Mesenchymal stem cell (in vitro differentiated cells and primary cell): Measurements from ENCODE around the gene ABCA2.
A peak's percentile ranks its signal among the peaks of the same experiment; 100 is the strongest.

Experiments
- DNase-seq: peaks from one replicate; pipeline ENCODE4 v3.0.0-alpha.2; 2013
- H2AFZ ChIP-seq: one replicate; pipeline ENCODE4 v1.6.1; 2013; ENCODE audit warnings: low read depth, mild to moderate bottlenecking, control low read depth, inconsistent platforms, low read length, moderate library complexity
- H2AK5ac ChIP-seq: 2 replicates; pipeline ENCODE4 v1.6.1; 2013; ENCODE audit warnings: low read length, moderate library complexity, mild to moderate bottlenecking, inconsistent platforms; ENCODE audit not compliant: severe bottlenecking
- H2BK120ac ChIP-seq: one replicate; pipeline ENCODE4 v1.6.1; 2013; ENCODE audit warnings: low read depth, mild to moderate bottlenecking, inconsistent platforms, low read length, moderate library complexity
- H2BK12ac ChIP-seq, 2 experiments: one replicate each; pipeline ENCODE4 v1.6.1; 2013; ENCODE audit warnings: inconsistent platforms in 2 of 2, low read length in 2 of 2, mild to moderate bottlenecking in 2 of 2, moderate library complexity in 2 of 2, control low read depth in 1 of 2
- H2BK15ac ChIP-seq: one replicate; pipeline ENCODE4 v1.6.1; 2013; ENCODE audit warnings: mild to moderate bottlenecking, low read depth, inconsistent platforms; ENCODE audit not compliant: poor library complexity, severe bottlenecking
- H2BK5ac ChIP-seq: 2 replicates; pipeline ENCODE4 v1.6.1; 2013; ENCODE audit warnings: low read depth, mild to moderate bottlenecking, low read length, control low read depth, inconsistent platforms; ENCODE audit not compliant: poor library complexity, severe bottlenecking
- H3K14ac ChIP-seq, 2 experiments: one replicate each; pipeline ENCODE4 v1.6.1; 2013; ENCODE audit warnings: inconsistent platforms in 2 of 2, low read length in 2 of 2, control low read depth in 1 of 2, mild to moderate bottlenecking in 1 of 2, moderate library complexity in 1 of 2
- H3K18ac ChIP-seq, 2 experiments: one replicate each; pipeline ENCODE4 v1.6.1; 2013; ENCODE audit warnings: inconsistent platforms in 2 of 2, low read length in 2 of 2, control low read depth in 1 of 2, low read depth in 1 of 2, mild to moderate bottlenecking in 1 of 2
- H3K23ac ChIP-seq, 2 experiments: one replicate each; pipeline ENCODE4 v1.6.1; 2013; ENCODE audit warnings: inconsistent platforms in 2 of 2, low read length in 2 of 2, mild to moderate bottlenecking in 2 of 2, moderate library complexity in 2 of 2, control low read depth in 1 of 2
- H3K27ac ChIP-seq: 2 replicates; pipeline ENCODE4 v1.5.1; 2013; ENCODE audit warnings: mild to moderate bottlenecking, moderate library complexity, low read length, control low read depth, inconsistent platforms; ENCODE audit not compliant: poor library complexity, severe bottlenecking
- H3K27me3 ChIP-seq, 2 experiments: 2 replicates each; pipeline versions ENCODE4 v1.6.1 to v1.7.0; 2013; ENCODE audit warnings: low read length in 2 of 2, mild to moderate bottlenecking in 2 of 2, moderate library complexity in 2 of 2, control low read depth in 1 of 2, inconsistent platforms in 1 of 2; ENCODE audit not compliant: control insufficient read depth in 1 of 2, insufficient read depth in 1 of 2
- H3K36me3 ChIP-seq, 2 experiments: 2 replicates each; pipeline versions ENCODE4 v1.6.1 to v1.7.0; 2013; ENCODE audit warnings: low read length in 2 of 2, control low read depth in 1 of 2, inconsistent platforms in 1 of 2, low read depth in 1 of 2, mild to moderate bottlenecking in 1 of 2; ENCODE audit not compliant: insufficient read depth in 2 of 2, control insufficient read depth in 1 of 2
- H3K4ac ChIP-seq, 2 experiments: one replicate each; pipeline ENCODE4 v1.6.1; 2013; ENCODE audit warnings: inconsistent platforms in 2 of 2, low read length in 2 of 2, mild to moderate bottlenecking in 2 of 2, moderate library complexity in 2 of 2, control low read depth in 1 of 2, low read depth in 1 of 2
- H3K4me1 ChIP-seq: 2 replicates; pipeline ENCODE4 v1.6.1; 2013; ENCODE audit warnings: low read depth, low read length, control low read depth; ENCODE audit not compliant: control insufficient read depth, insufficient read depth
- H3K4me2 ChIP-seq: 2 replicates; pipeline ENCODE4 v1.6.1; 2013; ENCODE audit warnings: low read length, mild to moderate bottlenecking, inconsistent platforms; ENCODE audit not compliant: poor library complexity, severe bottlenecking
- H3K4me3 ChIP-seq, 2 experiments: 2 replicates each; pipeline versions ENCODE4 v1.5.1 to v1.7.0; 2013; ENCODE audit warnings: low read length in 2 of 2, mild to moderate bottlenecking in 2 of 2, control low read depth in 1 of 2, low read depth in 1 of 2; ENCODE audit not compliant: insufficient read depth in 1 of 2
- H3K79me1 ChIP-seq: replicated peaks from 2 replicates; pipeline ENCODE4 v1.6.1; 2013; ENCODE audit warnings: mild to moderate bottlenecking, control low read depth, low read length, inconsistent platforms; ENCODE audit not compliant: poor library complexity, severe bottlenecking
- H3K9ac ChIP-seq: 2 replicates; pipeline ENCODE4 v1.7.0; 2013; ENCODE audit warnings: mild to moderate bottlenecking, low read length, moderate library complexity
- H3K9me3 ChIP-seq: 2 replicates; pipeline ENCODE4 v1.7.0; 2013; ENCODE audit warnings: mild to moderate bottlenecking, low read length; ENCODE audit not compliant: control insufficient read depth
- H4K8ac ChIP-seq: one replicate; pipeline ENCODE4 v1.6.1; 2013; ENCODE audit warnings: inconsistent platforms, mild to moderate bottlenecking, low read length, moderate library complexity
- H4K91ac ChIP-seq: one replicate; pipeline ENCODE4 v1.6.1; 2013; ENCODE audit warnings: mild to moderate bottlenecking, low read length, inconsistent platforms
- WGBS: methylation state at CpG from one replicate; pipeline ENCODE4 v1.1.7; 2013; ENCODE audit warnings: mixed read lengths; 5-methylcytosine and 5-hydroxymethylcytosine counted together

ABCA2 gene

GRCh38 chr9:137044502-137045177 is 16.6 kb upstream of the ABCA2 start:
- no peaks in the 10 kb centered on the region for H3K79me1 ChIP-seq
- no peak overlapping the region for H4K8ac ChIP-seq
- H2AFZ ChIP-seq: no peak overlapping the region
- H3K4me3 ChIP-seq: peak overlapping the region in 1 of 2 experiments; percentile 82
- H3K27me3 ChIP-seq: peaks cover 21 to 54% of the 10 kb centered on the region in 2 experiments
- H3K36me3 ChIP-seq: peaks cover 4 to 22% of the 10 kb centered on the region in 2 experiments
- no peak overlapping the region for H3K27ac ChIP-seq
- H4K91ac ChIP-seq: no peak overlapping the region
- H3K4ac ChIP-seq: no peak overlapping the region
- H2BK120ac ChIP-seq: no peak overlapping the region
- H2BK5ac ChIP-seq: no peak overlapping the region
- H3K18ac ChIP-seq: no peak overlapping the region
- H2BK15ac ChIP-seq: no peak overlapping the region
- H3K9ac ChIP-seq: peak overlapping the region; percentile 59
- H2AK5ac ChIP-seq: no peak overlapping the region
- peaks cover 27% of the 10 kb centered on the region for H3K4me1 ChIP-seq
- no peak overlapping the region for H3K14ac ChIP-seq
- no peak overlapping the region for H3K4me2 ChIP-seq
- no peak overlapping the region for H2BK12ac ChIP-seq
- no peak overlapping the region for H3K23ac ChIP-seq
- no peaks in the 10 kb centered on the region for H3K9me3 ChIP-seq
- no peak for DNase-seq
- 82% methylated on average over 18 of the region's 18 CpGs for WGBS

GRCh38 chr9:137044037-137044436 is 16.0 kb upstream of the ABCA2 start:
- Histone ChIP-seq H4K8ac (no peak overlapping the region), H3K9me3 (no peaks in the 10 kb centered on the region), H3K79me1 (no peaks in the 10 kb centered on the region), H2BK5ac (no peak overlapping the region), H3K9ac (no peak overlapping the region), H3K4me1 (peaks cover 26% of the 10 kb centered on the region), H3K14ac (no peak overlapping the region), H3K27me3 (peaks cover 15 to 48% of the 10 kb centered on the region in 2 experiments), H3K4me2 (no peak overlapping the region), H3K4me3 (peak overlapping the region in 1 of 2 experiments; percentile 82), H2BK120ac (no peak overlapping the region), H3K4ac (no peak overlapping the region), H3K36me3 (peaks cover 10 to 28% of the 10 kb centered on the region in 2 experiments), H2AFZ (no peak overlapping the region), H2BK12ac (no peak overlapping the region), H3K23ac (no peak overlapping the region), H2BK15ac (no peak overlapping the region), H2AK5ac (no peak overlapping the region), H3K18ac (no peak overlapping the region), H3K27ac (no peak overlapping the region), H4K91ac (no peak overlapping the region)
- 90% methylated on average over 12 of the region's 12 CpGs for WGBS
- DNase-seq: no peak

- no peaks in the 10 kb centered on the region for H3K9me3 ChIP-seq
Measured at GRCh38 chr9:137042751-137043727, 15.0 kb upstream of the ABCA2 start.

DNA sequence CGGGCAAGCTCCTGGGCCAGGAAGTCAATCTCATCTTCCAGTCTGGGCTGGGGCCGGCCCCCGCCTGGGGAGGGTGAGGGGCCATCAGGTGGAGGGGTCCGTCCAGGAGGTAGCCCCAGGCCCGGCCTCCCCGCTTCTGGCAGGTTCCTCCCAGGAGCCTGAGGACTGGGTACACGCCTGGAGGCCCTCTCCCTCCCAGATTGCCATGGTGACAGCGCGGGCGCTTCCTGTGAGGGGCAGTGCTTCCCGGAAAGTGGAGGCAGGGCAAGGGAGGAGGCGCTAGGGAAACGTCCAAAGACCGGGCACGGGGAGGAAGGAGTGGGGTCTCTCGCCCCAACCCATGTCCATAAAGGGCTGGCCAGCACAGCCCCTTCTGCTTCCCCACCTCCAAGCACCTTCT is 13.1 kb upstream of the ABCA2 start:
- 87% methylated on average over 13 of the region's 16 CpGs for WGBS
- no peak overlapping the region for H4K8ac ChIP-seq

More at GRCh38 chr9:137042751-137043727, 15.0 kb upstream of the ABCA2 start:
- Histone ChIP-seq H2AK5ac (no peak overlapping the region), H3K4me1 (peaks cover 23% of the 10 kb centered on the region), H3K4ac (no peak overlapping the region), H2AFZ (no peak overlapping the region), H2BK12ac (no peak overlapping the region), H3K14ac (no peak overlapping the region), H3K27ac (no peak overlapping the region), H3K18ac (no peak overlapping the region), H4K8ac (no peak overlapping the region), H3K4me2 (no peak overlapping the region), H2BK15ac (no peak overlapping the region), H3K79me1 (no peaks in the 10 kb centered on the region), H3K9ac (peak overlapping the region; percentile 18), H2BK5ac (no peak overlapping the region), H3K4me3 (no peak overlapping the region), H3K36me3 (peaks cover 14 to 32% of the 10 kb centered on the region in 2 experiments), H3K23ac (peak overlapping the region in 1 of 2 experiments; percentile 35), H2BK120ac (no peak overlapping the region), H4K91ac (no peak overlapping the region), H3K27me3 (peaks cover 13 to 41% of the 10 kb centered on the region in 2 experiments)
- no peak for DNase-seq
- WGBS: 85% methylated on average over 34 of the region's 36 CpGs

More for the DNA sequence above, 13.1 kb upstream of the ABCA2 start:
- Histone ChIP-seq H3K79me1 (no peaks in the 10 kb centered on the region), H3K27ac (no peak overlapping the region), H3K4me2 (no peak overlapping the region), H2AFZ (no peak overlapping the region), H3K14ac (no peak overlapping the region), H3K4ac (no peak overlapping the region), H3K9me3 (no peaks in the 10 kb centered on the region), H2BK120ac (no peak overlapping the region), H3K9ac (no peak overlapping the region), H3K36me3 (peaks cover 20 to 42% of the 10 kb centered on the region in 2 experiments), H2BK5ac (no peak overlapping the region), H2BK15ac (no peak overlapping the region), H2BK12ac (no peak overlapping the region), H2AK5ac (no peak overlapping the region), H3K4me3 (peak overlapping the region in 1 of 2 experiments; percentile 9), H3K4me1 (peaks cover 20% of the 10 kb centered on the region), H3K27me3 (peaks cover 0 to 22% of the 10 kb centered on the region in 2 experiments), H3K23ac (no peak overlapping the region), H4K91ac (no peak overlapping the region), H3K18ac (no peak overlapping the region)
- DNase-seq: no peak
